Muscle of back (tissue), 11 donors: ENCODE data around the gene TRIM74. TPM values are rescaled to one million over a fixed set of nuclear protein-coding genes. Genes with fewer than 3 reads are reported as not detected.
"Not testable (repeated sequence)": the region's sequence is repeated elsewhere in the genome, so short reads cannot be mapped to it uniquely, and the experiment has no call there.

ENCODE experiments used
- DNase-seq, 3 donors: peaks; one replicate each; pipeline versions ENCODE4 v3.0.0 to v3.0.0-alpha.2; 2013
- polyA plus RNA-seq, 10 donors: library from polyadenylated mRNA; unstranded; fragments of 120-200 nt; gene quantifications; one replicate each; pipeline ENCODE4 v1.2.1, GENCODE V29; 2013; ENCODE audit not compliant: insufficient read length in 10 of 10

Gene TRIM74
- polyA plus RNA-seq, 10 donors = 0.22 to 1.1 (median 0.59) TPM; not detected in 1

- not testable (repeated sequence) for DNase-seq
Observed at GRCh38 chr7:72960029-72960428, 9.2 kb downstream of the TRIM74 start.

DNA sequence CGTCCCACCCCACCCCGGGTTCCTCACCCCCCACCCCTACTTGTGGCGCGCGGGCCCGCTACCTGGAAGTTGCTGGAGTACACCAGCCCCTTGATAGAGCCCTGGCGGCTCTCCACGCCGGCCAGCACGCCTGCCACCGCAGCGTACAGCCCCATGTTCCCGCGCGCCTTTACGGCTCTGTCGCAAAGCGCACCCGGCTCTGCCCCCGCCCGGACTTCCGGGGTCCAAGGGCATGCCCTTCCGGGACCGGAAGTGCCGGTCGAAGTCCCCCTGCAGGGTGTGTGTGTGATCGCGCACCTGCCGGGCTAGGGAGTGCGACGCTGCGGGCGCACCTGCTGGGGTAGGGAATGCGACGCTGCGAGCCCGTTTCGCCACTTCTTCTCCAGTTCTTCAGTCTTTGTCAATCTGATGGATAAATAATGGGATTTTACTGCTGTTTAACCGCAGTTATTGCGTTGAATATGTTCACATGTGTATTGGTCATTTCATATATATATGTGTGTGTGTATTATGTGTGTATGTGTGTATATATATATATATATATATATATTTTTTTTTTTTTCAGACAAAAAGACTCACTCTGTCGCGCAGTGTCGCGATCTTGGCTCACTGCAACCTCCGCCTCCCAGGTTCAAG lies 14.6 kb downstream of the TRIM74 start:
- not testable (repeated sequence) for DNase-seq

GRCh38 chr7:72953901-72954562 lies 15.2 kb downstream of the TRIM74 start:
- not testable (repeated sequence) for DNase-seq

- not testable (repeated sequence) for DNase-seq
Observed at GRCh38 chr7:72950432-72950831, 18.8 kb downstream of the TRIM74 start.

- DNase-seq = peak; percentile 37 to 47 (median 42)
Observed at GRCh38 chr7:72949686-72950085, 19.6 kb downstream of the TRIM74 start.

DNA sequence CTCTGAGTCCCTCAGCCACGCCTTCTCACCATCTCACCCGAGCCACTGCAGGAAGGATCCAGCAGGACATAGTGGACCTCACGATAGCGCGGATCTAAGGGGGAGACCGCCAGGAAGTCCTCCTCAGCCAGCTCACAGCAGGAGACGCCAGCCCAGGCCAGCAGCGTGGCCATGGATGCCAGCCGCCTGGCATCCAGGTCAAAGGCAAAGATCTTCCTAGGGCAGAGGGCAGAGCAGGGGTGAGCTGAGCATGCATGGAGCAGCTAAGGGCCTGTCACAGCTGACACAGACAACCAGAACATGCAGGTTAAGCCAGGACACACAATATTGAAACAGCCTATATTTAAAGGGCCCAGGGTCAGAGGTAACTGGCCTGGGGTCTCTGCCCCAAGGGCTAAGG lies 20.0 kb downstream of the TRIM74 start:
- not testable (repeated sequence) for DNase-seq

DNA sequence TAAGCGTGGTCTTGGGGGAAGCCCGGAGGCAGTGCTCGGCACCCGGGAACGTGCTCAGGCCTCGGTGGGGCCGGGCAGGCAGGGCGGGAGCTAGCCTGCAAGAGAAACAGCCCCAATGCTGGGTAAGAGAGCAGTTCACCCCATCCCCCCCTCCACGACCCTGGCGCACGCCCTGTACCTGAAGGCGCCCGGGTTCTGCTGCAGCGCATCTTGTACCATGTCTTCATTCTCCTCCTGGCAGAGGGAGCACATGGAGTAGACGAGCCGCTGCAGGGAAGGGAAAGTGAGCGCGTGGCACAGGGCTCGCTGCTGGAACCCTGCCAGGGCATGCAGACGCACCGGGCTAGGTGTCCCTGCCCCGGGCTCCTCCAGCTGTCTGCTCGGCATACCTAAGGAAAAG lies 20.6 kb downstream of the TRIM74 start:
- not testable (repeated sequence) for DNase-seq

DNA sequence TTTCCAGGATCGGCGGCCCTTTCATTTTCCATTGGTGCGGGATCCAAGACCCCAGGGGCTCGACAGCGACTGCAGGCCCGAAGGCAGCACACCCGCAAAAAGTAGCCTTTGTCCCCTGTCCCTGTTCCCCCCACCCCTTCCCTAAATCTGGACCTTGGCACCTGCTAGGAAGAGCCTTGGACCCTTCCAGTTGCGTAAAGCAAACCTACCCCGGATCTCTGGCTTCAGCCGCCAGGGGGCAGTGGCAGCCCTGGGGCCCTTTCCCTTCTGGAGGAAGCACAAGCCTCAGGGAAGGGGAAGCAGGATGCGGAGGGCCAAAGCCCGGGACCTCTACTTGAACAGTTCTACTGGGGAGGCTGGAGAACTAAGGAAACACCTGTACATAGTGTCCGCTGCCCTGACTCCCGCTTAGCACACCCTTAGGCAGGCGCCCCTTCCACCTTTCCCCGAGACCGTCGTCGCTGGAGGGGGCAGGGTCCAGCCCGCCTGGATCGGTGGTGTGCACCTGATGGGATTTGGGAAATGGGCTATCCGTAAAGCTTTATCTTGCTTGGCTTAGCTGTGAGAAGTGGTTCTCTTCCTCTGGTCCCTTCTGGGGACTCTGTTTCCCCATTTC lies 23.0 kb downstream of the TRIM74 start:
- DNase-seq = not testable (repeated sequence)

- not testable (repeated sequence) for DNase-seq
Observed at GRCh38 chr7:72945597-72945996, 23.7 kb downstream of the TRIM74 start.

DNA sequence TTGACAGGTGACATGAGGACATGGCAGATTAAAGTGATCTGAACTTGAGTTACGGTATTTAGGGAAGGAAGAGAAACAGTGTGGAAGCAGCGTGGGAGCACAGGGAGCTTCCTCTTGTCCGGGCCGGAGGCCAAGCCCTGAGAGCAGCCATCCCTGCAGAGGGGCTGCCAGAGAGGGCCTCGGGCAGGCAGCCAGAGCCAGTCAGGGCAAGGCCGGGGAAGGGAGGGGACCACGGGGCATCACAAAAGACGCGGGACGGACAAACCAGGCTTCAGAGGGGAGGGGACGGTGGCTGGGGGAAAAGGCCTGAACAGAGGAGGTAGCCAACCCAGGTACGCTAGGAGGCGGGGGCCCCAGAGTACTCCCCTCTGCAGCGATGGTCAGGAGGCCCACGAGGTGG lies 24.3 kb downstream of the TRIM74 start:
- not testable (repeated sequence) for DNase-seq

DNA sequence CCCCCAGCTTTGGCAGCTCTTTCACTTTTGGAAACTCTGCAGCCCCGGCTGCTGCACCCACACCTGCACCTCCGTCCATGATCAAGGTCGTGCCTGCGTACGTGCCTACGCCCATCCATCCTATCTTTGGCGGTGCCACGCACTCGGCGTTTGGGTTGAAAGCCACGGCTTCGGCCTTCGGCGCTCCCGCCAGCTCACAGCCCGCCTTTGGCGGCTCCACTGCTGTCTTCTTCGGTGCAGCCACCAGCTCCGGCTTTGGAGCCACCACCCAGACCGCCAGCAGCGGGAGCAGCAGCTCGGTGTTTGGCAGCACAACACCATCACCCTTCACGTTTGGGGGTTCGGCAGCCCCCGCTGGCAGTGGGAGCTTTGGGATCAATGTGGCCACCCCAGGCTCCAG lies 26.3 kb downstream of the TRIM74 start:
- DNase-seq = not testable (repeated sequence)

DNA sequence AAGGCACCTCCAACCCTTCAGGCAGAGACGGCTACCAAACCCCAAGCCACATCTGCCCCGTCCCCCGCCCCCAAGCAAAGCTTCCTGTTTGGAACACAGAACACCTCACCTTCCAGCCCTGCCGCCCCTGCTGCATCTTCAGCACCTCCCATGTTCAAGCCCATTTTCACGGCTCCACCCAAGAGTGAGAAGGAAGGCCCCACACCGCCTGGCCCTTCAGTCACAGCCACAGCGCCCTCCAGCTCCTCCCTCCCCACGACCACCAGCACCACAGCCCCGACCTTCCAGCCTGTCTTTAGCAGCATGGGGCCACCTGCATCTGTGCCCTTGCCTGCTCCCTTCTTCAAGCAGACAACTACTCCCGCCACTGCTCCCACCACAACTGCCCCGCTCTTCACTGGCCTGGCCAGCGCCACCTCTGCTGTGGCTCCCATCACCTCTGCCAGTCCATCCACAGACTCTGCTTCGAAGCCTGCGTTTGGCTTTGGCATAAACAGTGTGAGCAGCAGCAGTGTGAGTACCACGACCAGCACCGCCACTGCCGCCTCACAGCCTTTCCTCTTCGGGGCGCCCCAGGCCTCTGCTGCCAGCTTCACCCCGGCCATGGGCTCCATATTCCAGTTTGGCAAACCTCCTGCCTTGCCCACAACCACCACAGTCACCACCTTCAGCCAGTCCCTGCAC lies 27.1 kb downstream of the TRIM74 start:
- not testable (repeated sequence) for DNase-seq

- not testable (repeated sequence) for DNase-seq
Observed at GRCh38 chr7:72928216-72928615, 41.0 kb downstream of the TRIM74 start.

DNA sequence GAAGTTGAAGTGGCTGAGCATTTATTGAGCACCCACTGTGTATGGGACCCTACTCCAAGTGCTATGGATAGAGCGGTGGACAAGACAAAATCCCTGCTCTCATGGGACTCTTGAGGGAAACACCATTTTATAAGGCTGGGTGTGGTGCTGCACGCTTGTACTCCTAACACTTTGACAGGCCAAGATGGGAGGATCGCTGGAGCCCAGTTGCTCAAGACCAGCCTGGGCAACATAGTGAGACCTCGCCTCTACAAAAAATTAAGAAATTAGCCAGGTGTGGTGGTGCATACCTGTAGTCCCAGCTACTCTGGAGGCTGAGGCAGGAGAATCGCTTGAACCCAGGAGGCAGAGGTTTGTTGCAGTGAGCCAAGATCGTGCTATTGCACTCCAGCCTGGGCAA lies 41.5 kb downstream of the TRIM74 start:
- DNase-seq = not testable (repeated sequence)

- DNase-seq = peak in 2 of 3 donors; percentile 4 to 32
Observed at GRCh38 chr7:72925546-72926120, 43.6 kb downstream of the TRIM74 start.

GRCh38 chr7:72924733-72925545 lies 44.3 kb downstream of the TRIM74 start, which contains the start of gene POM121:
Gene POM121, plus strand, starts transcription at chr7:72925095. Its CDS starts 27 bp downstream, at chr7:72925122.
- peak; percentile 83 to 96 (median 95) for DNase-seq

DNA sequence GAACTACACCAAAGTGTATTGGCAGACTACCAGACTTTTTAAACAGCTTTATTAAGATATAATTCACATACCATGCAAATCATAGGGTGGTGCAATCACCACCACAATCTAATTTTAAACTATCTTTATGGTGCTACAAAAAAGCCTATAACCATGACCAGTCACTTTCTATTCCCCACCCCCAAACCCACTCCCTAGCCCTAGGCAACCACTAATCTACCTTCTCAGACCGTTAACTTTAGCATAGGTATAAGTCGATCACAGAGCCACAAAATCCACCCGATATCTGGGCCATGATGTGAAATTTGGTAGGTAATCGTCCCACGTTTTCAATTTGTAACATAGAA lies 44.9 kb downstream of the TRIM74 start:
- peak in 1 of 3 donors; percentile 6 for DNase-seq

DNA sequence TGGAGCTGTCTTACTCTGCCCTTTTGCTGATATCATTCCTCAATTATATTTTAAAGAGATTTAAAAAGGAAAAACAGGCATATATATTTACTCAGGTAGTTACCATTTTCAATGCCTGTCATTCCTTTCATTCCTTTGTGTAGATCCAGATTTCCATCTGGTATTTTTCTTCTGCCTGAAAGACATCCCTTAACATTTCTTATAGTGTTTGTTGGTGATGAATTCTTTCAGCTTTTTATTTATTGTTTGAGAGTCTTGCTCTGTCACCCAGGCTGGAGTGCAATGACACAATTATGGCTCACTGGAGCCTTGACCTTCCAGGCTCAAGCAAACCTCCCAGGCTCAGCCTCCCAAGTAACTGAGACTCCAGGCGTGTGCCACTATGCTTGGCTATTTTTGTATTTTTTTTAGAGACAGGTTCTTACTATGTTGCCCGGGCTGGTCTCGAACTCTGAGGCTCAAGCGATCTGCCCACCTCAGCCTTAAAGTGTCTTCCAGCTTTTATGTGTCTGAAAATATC lies 50.0 kb downstream of the TRIM74 start:
- DNase-seq = no peak

DNA sequence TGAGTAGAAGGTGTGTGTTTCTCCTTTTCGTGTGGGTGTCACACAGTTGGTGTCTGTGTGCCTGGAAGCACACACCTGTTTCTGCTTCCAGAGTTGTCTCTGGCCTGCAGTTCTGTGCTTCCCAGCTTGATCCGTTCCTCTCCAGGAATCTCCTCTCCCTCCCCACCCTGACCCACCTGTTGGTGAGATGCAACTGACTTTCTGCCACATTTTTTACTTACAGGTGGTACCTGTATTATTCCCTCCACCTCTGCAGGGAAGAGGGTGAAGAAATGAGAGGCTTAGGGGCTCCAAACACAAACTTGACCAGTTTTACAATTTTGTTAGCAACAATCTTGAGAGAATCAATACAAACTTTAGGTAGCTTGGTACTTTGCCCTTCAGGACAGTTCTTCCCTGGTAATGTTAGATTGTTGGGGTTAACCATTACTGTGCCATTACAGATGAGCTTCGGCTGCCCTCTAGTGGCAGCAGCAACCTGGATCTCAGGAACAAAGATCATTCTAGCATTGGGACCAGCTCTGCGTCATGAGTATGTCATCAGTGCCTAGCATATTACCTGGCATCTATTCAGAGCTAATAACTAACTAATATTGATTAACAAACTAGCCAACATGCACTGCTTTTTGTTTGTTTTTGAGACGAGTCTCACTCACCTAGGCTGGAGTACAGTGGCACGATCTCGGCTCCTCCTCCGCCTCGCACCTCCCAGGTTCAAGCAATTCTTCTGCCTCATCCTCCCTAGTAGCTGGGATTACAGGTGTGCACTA lies 54.3 kb downstream of the TRIM74 start:
- peak; percentile 11 to 41 (median 17) for DNase-seq

DNA sequence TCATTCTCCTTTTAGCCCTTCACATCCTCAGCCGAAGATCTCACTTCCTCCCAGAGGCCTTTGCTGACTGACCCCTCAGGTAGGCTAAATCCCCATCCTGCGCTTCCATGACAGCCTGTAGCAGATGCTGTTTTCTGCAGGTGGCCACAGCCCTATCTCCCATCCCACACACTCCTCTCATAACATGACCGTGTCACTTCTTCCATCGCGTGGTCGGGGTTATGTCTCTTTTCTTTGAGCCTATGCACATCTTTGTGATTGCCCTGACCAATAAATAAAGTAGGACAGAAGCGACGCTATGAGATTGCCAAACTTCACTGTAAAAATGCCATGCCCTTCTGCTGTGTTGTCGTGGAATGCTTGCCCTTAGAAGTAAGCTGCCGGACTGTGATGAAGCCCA lies 55.5 kb downstream of the TRIM74 start:
- not testable (repeated sequence) for DNase-seq
